Fibroblast of mammary gland (primary cell): ENCODE data around the gene ARHGAP18.

ENCODE experiments used
- DNase-seq: peaks from one replicate; pipeline ENCODE4 v3.0.0-alpha.2; 2010; ENCODE audit warnings: low read depth
- H3K4me3 ChIP-seq: 2 replicates; pipeline ENCODE4 v1.5.1; 2011; ENCODE audit warnings: low read depth, mild to moderate bottlenecking, low read length, moderate library complexity; ENCODE audit not compliant: control insufficient read depth
- TF ChIP-seq, protein P1 (sequence below): conservative IDR thresholded peaks from 2 replicates; pipeline ENCODE4 v1.5.1; 2011; ENCODE audit warnings: low read depth, low read length, inconsistent platforms; ENCODE audit not compliant: control insufficient read depth, insufficient read depth

Gene ARHGAP18

DNA sequence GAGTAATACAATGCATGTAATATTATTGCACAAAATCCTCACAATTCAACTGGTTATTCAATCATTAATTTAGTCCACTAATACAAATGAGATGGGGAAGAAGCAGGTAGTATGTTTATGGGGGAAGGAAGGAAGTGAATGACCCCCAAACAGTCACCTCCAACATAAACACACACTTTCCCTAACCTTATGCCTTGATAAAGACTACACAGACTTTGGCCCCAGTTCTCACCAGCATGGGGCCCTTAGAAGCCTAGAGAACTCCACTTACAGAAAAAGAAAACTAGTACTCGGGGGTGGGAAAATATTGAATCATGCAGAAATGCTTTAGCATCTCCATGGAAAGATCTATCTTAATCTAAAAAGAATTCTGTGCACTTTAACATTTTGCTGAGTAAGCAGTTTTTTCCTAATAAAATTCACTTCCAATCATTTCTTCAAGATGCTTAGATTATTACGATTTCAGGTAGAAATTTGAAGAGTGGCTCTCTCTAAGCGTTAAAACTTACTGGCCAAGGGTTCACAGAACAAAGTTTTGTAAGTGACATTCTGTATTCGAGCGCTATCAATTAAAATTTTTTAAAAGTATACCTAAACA, 18.8 kb downstream of the ARHGAP18 start:
- DNase-seq: no peak
- TF ChIP-seq, protein P1, sequence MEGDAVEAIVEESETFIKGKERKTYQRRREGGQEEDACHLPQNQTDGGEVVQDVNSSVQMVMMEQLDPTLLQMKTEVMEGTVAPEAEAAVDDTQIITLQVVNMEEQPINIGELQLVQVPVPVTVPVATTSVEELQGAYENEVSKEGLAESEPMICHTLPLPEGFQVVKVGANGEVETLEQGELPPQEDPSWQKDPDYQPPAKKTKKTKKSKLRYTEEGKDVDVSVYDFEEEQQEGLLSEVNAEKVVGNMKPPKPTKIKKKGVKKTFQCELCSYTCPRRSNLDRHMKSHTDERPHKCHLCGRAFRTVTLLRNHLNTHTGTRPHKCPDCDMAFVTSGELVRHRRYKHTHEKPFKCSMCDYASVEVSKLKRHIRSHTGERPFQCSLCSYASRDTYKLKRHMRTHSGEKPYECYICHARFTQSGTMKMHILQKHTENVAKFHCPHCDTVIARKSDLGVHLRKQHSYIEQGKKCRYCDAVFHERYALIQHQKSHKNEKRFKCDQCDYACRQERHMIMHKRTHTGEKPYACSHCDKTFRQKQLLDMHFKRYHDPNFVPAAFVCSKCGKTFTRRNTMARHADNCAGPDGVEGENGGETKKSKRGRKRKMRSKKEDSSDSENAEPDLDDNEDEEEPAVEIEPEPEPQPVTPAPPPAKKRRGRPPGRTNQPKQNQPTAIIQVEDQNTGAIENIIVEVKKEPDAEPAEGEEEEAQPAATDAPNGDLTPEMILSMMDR: no peak
- H3K4me3 ChIP-seq: no peak overlapping the region

DNA sequence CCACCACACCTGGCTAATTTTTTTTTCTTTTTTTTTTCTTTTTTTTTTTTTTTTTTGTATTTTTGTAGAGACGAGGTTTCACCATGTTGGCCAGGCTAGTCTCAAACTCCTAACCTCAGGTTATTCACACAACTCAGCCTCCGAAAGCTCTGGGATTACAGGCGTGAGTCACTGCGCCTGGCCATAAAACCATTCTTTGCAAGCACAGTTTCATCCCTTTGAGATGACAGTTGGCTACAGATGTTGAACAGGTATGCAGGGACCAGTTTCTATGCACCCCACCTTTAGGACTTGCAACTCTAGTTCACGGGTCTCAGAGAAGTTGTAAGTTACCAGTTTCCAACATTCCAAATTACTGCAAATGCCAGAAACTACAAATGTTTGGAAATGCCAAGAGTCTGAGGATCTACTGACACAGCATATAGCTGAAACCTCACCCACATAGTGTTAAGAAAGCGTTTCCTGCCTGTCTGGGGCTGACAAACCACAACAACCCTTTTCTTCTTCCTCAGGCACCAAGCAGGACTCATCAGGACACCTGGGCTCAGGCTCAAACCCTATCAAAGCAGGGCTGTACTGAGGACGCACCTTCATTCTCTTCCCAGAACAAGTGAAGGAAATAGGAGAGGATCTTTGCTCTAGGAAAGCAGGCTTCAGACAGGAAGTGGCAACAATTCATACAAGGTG, 22.9 kb downstream of the ARHGAP18 start:
- peak; percentile 48 for DNase-seq
- H3K4me3 ChIP-seq: no peak overlapping the region
- TF ChIP-seq, protein P1: no peak

- DNase-seq: no peak
- TF ChIP-seq, protein P1: no peak
- H3K4me3 ChIP-seq: no peak overlapping the region
These were observed 24.3 kb downstream of the ARHGAP18 start for GRCh38 chr6:129685662-129686031.

DNA sequence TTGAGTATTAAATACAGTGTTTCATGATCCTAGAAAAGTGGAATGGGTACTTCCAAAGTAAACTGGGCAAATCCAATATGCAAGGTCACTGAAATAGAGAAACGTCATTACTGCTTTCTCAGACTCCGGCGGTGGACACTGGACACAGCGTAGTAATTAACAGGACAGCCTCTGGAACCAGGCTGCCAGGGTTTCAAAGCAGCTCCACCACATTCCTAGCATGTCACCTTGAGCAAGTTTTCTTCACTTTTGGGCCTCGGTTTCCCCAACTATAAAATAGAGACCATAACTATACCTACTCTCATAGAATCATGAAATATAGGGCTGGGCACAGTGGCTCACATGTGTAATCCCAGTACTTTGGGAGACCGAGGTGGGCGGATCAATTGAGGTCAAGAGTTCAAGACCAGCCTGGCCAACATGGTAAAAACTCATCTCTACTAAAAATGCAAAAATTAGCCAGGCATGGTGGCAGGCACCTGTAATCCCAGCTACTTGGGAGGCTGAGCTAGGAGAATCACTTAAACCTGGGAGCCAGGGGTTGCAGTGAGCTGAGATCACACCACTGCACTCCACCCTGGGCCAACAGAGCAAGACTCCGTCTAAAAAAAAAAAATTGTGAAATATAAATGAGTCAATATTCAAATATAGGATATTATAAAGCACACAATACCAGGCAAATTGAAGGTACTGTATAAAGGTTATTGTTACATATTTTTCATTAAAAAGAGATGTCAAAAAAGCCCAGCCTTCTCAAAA, 24.9 kb downstream of the ARHGAP18 start:
- no peak for DNase-seq
- TF ChIP-seq, protein P1: no peak
- H3K4me3 ChIP-seq: no peak overlapping the region

DNA sequence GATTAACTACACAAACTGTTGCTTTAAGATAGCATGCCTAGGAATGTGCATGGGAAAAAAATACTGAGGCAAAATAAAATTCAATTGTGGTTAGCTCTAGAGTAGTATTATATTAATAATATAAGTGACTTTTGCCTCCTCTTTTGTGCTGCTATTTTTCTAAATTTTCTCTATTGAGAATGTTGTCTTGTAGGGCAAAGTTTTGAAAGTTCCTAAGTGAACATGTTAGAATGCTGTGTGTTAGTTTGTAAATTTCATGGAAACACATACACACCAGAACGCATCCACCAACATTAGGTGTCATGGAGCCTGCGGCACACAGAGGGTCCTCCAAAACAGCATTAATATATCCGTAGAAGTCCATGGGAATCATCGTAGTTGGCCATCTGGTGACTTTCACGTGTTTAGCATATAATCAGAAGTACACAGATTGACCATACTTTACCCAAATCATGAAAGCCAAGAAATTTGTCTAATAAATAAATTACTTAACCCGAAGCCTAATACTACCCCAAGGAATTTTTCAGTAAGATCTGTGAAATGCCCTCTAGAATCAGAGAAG, 25.6 kb downstream of the ARHGAP18 start:
- TF ChIP-seq, protein P1: no peak
- no peak overlapping the region for H3K4me3 ChIP-seq
- DNase-seq: no peak

DNA sequence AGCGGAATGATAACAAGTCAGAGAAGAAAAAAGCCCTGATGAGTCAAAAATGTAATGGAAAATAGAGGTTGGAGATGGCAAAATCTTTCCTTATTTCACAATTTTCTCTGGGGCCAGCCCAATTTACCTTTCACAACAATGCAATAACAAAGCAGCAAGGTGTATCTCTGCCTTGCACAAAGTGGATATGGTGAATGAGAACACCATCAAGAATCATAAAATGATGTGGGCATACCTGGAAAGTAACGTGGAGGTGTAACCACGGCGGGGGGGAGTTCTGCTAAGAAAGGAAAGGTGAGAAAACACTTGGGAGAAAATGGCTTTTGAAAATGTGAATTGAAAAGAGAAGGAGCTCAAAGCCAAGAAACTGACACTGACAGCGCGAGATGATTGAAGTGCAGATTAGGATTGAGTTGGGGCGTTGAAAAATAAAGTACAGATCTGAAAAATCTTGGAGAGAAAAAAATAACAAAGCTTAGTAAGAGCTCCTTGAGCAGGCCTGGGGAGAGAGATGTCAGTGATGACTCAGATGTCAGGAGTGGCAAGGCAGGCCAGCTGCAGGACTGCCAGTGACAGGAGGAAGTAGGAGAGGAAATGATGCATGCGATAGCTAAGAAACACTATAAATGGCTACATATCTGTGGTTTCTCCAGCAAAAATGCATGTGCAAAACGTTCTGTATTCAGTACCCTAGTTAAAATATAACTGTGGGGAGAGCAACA, 26.2 kb downstream of the ARHGAP18 start:
- peak; percentile 99 for DNase-seq
- H3K4me3 ChIP-seq: no peak overlapping the region
- TF ChIP-seq, protein P1: no peak
